ENCODE data around the gene LCLAT1.

DNA sequence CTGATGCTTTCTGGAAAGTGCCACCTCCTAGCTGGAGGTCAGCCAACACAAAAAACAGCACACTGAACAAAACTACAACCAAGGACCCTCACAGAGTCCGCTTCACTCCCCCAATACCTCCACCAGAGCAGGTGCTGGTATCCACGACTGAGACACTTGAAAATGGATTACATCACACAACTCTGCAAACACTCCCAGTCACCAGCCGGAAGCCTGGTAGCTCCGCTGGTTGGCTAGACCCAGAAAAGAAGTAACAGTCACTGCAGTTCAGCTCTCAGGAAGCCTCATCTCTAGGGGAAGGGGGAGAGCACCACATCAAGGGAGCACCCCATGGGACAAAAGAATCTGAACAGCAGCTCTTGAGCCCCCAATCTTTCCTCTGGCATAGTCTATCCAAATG lies 175.4 kb downstream of the LCLAT1 start:
- TF ChIP-seq, protein P1, sequence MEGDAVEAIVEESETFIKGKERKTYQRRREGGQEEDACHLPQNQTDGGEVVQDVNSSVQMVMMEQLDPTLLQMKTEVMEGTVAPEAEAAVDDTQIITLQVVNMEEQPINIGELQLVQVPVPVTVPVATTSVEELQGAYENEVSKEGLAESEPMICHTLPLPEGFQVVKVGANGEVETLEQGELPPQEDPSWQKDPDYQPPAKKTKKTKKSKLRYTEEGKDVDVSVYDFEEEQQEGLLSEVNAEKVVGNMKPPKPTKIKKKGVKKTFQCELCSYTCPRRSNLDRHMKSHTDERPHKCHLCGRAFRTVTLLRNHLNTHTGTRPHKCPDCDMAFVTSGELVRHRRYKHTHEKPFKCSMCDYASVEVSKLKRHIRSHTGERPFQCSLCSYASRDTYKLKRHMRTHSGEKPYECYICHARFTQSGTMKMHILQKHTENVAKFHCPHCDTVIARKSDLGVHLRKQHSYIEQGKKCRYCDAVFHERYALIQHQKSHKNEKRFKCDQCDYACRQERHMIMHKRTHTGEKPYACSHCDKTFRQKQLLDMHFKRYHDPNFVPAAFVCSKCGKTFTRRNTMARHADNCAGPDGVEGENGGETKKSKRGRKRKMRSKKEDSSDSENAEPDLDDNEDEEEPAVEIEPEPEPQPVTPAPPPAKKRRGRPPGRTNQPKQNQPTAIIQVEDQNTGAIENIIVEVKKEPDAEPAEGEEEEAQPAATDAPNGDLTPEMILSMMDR (IDR thresholded peaks at IDR 0.05; ENCODE audit: low read depth, low read length, missing input control): no peak
- TF ChIP-seq, protein P2, sequence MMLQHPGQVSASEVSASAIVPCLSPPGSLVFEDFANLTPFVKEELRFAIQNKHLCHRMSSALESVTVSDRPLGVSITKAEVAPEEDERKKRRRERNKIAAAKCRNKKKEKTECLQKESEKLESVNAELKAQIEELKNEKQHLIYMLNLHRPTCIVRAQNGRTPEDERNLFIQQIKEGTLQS (IDR thresholded peaks at IDR 0.05): no peak
- TF ChIP-seq YY1 (IDR thresholded peaks at IDR 0.05): no peak
- no peak for TF ChIP-seq GABPA (IDR thresholded peaks at IDR 0.05 in 1 of 2, conservative IDR thresholded peaks at IDR 0.05 in 1 of 2)
- TF ChIP-seq, protein P3, sequence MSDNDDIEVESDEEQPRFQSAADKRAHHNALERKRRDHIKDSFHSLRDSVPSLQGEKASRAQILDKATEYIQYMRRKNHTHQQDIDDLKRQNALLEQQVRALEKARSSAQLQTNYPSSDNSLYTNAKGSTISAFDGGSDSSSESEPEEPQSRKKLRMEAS (IDR thresholded peaks at IDR 0.05): no peak
- TF ChIP-seq, protein P4, sequence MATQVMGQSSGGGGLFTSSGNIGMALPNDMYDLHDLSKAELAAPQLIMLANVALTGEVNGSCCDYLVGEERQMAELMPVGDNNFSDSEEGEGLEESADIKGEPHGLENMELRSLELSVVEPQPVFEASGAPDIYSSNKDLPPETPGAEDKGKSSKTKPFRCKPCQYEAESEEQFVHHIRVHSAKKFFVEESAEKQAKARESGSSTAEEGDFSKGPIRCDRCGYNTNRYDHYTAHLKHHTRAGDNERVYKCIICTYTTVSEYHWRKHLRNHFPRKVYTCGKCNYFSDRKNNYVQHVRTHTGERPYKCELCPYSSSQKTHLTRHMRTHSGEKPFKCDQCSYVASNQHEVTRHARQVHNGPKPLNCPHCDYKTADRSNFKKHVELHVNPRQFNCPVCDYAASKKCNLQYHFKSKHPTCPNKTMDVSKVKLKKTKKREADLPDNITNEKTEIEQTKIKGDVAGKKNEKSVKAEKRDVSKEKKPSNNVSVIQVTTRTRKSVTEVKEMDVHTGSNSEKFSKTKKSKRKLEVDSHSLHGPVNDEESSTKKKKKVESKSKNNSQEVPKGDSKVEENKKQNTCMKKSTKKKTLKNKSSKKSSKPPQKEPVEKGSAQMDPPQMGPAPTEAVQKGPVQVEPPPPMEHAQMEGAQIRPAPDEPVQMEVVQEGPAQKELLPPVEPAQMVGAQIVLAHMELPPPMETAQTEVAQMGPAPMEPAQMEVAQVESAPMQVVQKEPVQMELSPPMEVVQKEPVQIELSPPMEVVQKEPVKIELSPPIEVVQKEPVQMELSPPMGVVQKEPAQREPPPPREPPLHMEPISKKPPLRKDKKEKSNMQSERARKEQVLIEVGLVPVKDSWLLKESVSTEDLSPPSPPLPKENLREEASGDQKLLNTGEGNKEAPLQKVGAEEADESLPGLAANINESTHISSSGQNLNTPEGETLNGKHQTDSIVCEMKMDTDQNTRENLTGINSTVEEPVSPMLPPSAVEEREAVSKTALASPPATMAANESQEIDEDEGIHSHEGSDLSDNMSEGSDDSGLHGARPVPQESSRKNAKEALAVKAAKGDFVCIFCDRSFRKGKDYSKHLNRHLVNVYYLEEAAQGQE (IDR thresholded peaks at IDR 0.05): no peak
- TF ChIP-seq FOXA1 (IDR thresholded peaks at IDR 0.05): no peak
- TF ChIP-seq JUND (IDR thresholded peaks at IDR 0.05): no peak
